ENCODE data around the gene PMM2.

PMM2 gene

GRCh38 chr16:8855051-8855786, 57.6 kb downstream of the PMM2 start:
- Histone ChIP-seq H3K4me2 (ENCODE audit: low read length) (no peak overlapping the region), H3K9ac (ENCODE audit: low read depth, low read length) (no peak overlapping the region), H3K4me1 (ENCODE audit: control insufficient read depth, insufficient read depth, low read length) (peaks cover 13% of the 10 kb centered on the region), H3K36me3 (ENCODE audit: insufficient read depth, low read length) (peaks cover 71% of the 10 kb centered on the region), H3K27me3 (ENCODE audit: control insufficient read depth, insufficient read depth, low read length) (no peaks in the 10 kb centered on the region), H3K4me3 (ENCODE audit: low read length) (no peak overlapping the region), H3K9me3 (replicated peaks; ENCODE audit: low read length) (no peaks in the 10 kb centered on the region)

- Histone ChIP-seq H3K4me2 (ENCODE audit: low read length) (no peak overlapping the region), H3K4me3 (ENCODE audit: low read length) (no peak overlapping the region), H3K9ac (ENCODE audit: low read depth, low read length) (no peak overlapping the region), H3K4me1 (ENCODE audit: control insufficient read depth, insufficient read depth, low read length) (peaks cover 9% of the 10 kb centered on the region), H3K36me3 (ENCODE audit: insufficient read depth, low read length) (peaks cover 65% of the 10 kb centered on the region), H3K27me3 (ENCODE audit: control insufficient read depth, insufficient read depth, low read length) (no peaks in the 10 kb centered on the region), H3K9me3 (replicated peaks; ENCODE audit: low read length) (no peaks in the 10 kb centered on the region)
Observed at GRCh38 chr16:8855972-8856371, 58.3 kb downstream of the PMM2 start.

DNA sequence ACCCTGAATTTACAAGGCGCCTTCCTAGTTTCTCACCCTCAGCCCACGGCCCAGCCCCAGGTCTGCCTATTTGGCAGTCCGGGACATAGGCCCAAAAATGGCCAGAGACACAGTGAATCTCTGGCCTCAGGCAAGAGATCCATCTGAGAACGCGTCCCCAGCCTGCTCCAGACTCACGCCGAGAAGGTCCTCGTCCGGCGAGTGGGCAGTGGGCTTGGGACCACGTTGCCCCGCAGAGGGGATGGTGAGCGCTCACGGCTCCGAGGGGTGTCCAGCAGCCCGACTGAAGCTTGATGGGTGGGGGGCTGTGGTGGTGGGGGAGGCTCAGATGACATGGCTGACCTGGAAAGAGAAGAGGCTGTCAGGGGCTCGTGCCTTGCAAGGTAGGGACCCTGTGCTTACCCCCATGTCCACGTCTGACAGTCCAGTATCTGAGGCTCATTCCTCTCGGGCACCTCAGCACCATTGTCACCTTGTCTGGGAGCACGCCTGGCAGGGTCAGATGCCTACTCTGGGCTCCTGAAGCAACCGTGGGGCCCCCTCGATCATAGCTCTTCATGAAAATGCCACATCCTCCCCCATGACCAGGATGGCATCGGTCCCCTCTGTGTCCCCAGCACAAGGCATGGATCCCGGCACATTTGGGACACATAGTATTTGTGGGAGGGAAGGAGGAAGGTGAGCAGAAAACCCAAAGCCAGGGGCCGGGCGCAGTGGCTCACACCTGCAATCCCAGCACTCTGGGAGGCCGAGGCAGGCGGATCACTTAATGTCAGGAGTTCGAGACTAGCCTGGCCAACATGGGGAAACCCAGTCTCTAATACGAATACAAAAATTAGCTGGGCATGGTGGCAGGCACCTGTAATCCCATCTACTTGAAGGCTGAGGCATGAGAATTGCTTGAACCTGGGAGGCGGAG, 61.6 kb downstream of the PMM2 start:
- peaks cover 19% of the 10 kb centered on the region for H3K4me1 ChIP-seq (ENCODE audit: control insufficient read depth, insufficient read depth, low read length)
- H3K4me2 ChIP-seq (ENCODE audit: low read length): no peak overlapping the region
- no peaks in the 10 kb centered on the region for H3K9me3 ChIP-seq (replicated peaks; ENCODE audit: low read length)
- H3K9ac ChIP-seq (ENCODE audit: low read depth, low read length): no peak overlapping the region
- H3K4me3 ChIP-seq (ENCODE audit: low read length): no peak overlapping the region
- peaks cover 42% of the 10 kb centered on the region for H3K36me3 ChIP-seq (ENCODE audit: insufficient read depth, low read length)
- no peaks in the 10 kb centered on the region for H3K27me3 ChIP-seq (ENCODE audit: control insufficient read depth, insufficient read depth, low read length)

DNA sequence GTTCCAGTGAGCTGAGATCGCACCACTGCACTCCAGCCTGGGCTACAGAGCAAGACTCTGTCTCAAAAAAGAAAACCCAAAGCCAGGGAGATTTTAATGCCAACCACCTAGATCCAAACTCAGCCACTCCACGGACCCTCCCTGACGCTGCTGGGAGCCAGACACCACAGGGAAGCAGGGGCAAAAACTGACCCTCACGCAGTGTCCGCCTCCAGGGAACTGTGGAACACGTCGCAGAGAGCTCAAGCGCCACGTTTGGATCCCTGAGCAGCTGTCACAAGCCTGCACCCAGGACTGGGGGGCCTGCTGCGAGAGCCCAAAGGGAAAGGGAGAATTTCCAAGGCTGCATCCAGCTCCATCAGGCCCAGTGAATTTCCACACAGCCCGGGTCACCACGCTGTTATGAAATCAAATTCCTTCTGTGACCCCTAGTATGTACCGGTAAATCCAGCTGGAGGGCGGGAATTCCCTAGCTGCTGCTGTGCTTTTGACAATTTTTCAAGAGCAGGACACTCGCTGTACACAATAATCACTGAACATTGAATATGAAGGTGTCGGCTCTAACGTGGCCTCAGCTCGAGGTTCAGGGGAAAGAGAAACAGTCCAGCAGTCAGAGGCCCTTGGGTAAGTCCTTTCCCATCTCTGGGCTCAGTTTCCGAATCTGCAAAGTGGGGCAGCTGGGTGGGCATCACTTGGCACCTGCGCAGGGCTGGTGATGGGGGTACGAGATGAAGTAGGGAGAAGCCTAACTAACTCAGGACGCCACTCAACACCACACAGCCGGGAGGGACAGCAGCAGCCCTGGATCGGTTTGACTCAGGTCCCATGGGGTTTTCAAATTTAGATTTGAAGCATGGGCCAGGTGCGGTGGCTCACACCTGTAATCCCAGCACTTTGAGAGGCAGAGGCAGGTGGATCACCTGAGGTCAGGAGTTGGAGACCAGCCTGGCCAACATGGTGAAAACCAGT, 62.6 kb downstream of the PMM2 start:
- H3K9me3 ChIP-seq (replicated peaks; ENCODE audit: low read length): no peaks in the 10 kb centered on the region
- H3K27me3 ChIP-seq (ENCODE audit: control insufficient read depth, insufficient read depth, low read length): no peaks in the 10 kb centered on the region
- H3K9ac ChIP-seq (ENCODE audit: low read depth, low read length): peak overlapping the region; percentile 7
- H3K4me2 ChIP-seq (ENCODE audit: low read length): peak overlapping the region; percentile 31
- H3K4me3 ChIP-seq (ENCODE audit: low read length): no peak overlapping the region
- H3K4me1 ChIP-seq (ENCODE audit: control insufficient read depth, insufficient read depth, low read length): peaks cover 26% of the 10 kb centered on the region
- H3K36me3 ChIP-seq (ENCODE audit: insufficient read depth, low read length): peaks cover 32% of the 10 kb centered on the region

- Histone ChIP-seq H3K4me1 (ENCODE audit: control insufficient read depth, insufficient read depth, low read length) (peaks cover 33% of the 10 kb centered on the region), H3K4me2 (ENCODE audit: low read length) (no peak overlapping the region), H3K27me3 (ENCODE audit: control insufficient read depth, insufficient read depth, low read length) (no peaks in the 10 kb centered on the region), H3K9ac (ENCODE audit: low read depth, low read length) (no peak overlapping the region), H3K9me3 (replicated peaks; ENCODE audit: low read length) (no peaks in the 10 kb centered on the region), H3K4me3 (ENCODE audit: low read length) (no peak overlapping the region), H3K36me3 (ENCODE audit: insufficient read depth, low read length) (peaks cover 17% of the 10 kb centered on the region)
Observed at GRCh38 chr16:8861563-8862308, 64.1 kb downstream of the PMM2 start.

GRCh38 chr16:8862309-8863130, 64.9 kb downstream of the PMM2 start:
- peaks cover 14% of the 10 kb centered on the region for H3K36me3 ChIP-seq (ENCODE audit: insufficient read depth, low read length)
- no peaks in the 10 kb centered on the region for H3K9me3 ChIP-seq (replicated peaks; ENCODE audit: low read length)
- H3K4me1 ChIP-seq (ENCODE audit: control insufficient read depth, insufficient read depth, low read length): peaks cover 33% of the 10 kb centered on the region
- H3K27me3 ChIP-seq (ENCODE audit: control insufficient read depth, insufficient read depth, low read length): no peaks in the 10 kb centered on the region
- no peak overlapping the region for H3K9ac ChIP-seq (ENCODE audit: low read depth, low read length)
- no peak overlapping the region for H3K4me3 ChIP-seq (ENCODE audit: low read length)
- H3K4me2 ChIP-seq (ENCODE audit: low read length): no peak overlapping the region

DNA sequence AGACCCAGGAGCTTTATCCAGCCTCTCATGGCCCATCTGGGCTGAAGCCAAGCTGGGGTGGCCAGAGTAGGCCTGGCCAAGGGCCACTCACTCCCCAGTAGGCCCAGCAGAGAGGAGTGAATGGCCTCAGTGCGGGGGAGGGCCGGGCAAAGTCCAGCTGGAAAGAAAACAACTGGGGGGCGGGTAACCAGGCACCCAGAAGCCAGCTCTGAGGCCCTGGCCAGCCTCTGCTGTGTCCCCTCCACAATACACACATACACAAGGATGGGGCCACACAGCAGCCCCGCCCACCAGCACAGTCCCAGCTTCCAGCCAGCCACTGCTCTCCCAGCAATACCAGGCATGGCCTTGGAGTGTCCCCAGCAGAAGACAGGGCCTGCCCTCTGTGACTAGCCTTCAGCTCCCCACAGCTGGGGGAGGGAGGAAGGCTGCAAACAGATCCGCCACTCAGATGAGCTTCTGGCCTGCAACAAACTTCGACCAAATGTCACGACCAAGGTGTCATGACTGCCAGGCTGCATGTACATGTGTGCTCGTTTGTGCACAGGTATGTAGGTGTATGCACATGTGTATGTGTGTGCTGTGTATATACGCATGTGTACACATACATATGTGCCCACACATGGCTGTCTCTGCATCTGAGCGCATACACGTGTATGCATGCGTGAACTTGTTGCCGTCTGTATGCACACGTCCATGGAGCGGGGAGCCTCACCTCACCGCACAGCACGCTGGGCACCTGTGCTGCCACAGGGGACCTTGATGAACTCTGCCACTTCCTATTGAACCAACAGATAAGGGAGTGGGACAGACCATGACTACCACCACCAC, 66.2 kb downstream of the PMM2 start:
- Histone ChIP-seq H3K36me3 (ENCODE audit: insufficient read depth, low read length) (peaks cover 7% of the 10 kb centered on the region), H3K9me3 (replicated peaks; ENCODE audit: low read length) (no peaks in the 10 kb centered on the region), H3K27me3 (ENCODE audit: control insufficient read depth, insufficient read depth, low read length) (no peaks in the 10 kb centered on the region), H3K9ac (ENCODE audit: low read depth, low read length) (no peak overlapping the region), H3K4me2 (ENCODE audit: low read length) (peak overlapping the region; percentile 26), H3K4me3 (ENCODE audit: low read length) (no peak overlapping the region), H3K4me1 (ENCODE audit: control insufficient read depth, insufficient read depth, low read length) (peaks cover 33% of the 10 kb centered on the region)

- Histone ChIP-seq H3K36me3 (ENCODE audit: insufficient read depth, low read length) (no peaks in the 10 kb centered on the region), H3K9me3 (replicated peaks; ENCODE audit: low read length) (no peaks in the 10 kb centered on the region), H3K4me3 (ENCODE audit: low read length) (no peak overlapping the region), H3K9ac (ENCODE audit: low read depth, low read length) (no peak overlapping the region), H3K4me2 (ENCODE audit: low read length) (no peak overlapping the region), H3K27me3 (ENCODE audit: control insufficient read depth, insufficient read depth, low read length) (no peaks in the 10 kb centered on the region), H3K4me1 (ENCODE audit: control insufficient read depth, insufficient read depth, low read length) (peaks cover 37% of the 10 kb centered on the region)
Observed at GRCh38 chr16:8864480-8865110, 67.0 kb downstream of the PMM2 start.

DNA sequence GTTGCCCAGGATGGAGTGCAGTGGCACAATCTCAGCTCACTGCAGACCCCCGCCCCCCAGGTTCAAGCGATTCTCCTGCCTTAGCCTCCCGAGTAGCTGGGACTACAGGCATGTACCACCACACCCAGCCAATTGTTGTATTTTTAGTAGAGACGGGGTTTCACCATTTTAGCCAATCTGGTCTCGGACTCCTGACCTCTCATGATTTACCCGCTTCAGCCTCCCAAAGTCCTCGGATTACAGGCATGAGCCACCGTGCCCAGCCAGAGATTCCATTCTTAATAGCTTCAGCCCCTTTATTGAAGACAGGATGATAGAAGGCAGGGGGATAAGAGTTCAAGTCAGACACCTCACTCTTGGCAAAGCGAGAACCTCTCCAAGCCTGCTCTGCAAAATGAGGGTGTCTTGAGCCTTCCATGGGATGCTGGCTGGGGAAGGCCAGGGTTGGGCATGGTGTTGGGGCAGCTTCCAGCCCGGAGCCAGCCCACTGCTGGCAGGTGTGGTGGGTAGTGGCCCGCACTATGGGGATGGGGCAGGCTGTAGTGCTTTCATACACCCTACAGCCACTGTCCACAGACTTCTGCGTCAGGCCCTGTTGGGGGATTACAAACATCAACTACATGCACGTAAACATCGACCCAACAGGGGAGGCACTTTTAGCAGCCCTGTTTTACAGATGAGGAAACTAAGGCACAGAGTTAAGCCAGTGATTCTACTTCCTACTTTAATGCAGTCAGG, 67.7 kb downstream of the PMM2 start:
- no peak overlapping the region for H3K9ac ChIP-seq (ENCODE audit: low read depth, low read length)
- H3K9me3 ChIP-seq (replicated peaks; ENCODE audit: low read length): no peaks in the 10 kb centered on the region
- no peaks in the 10 kb centered on the region for H3K27me3 ChIP-seq (ENCODE audit: control insufficient read depth, insufficient read depth, low read length)
- peak overlapping the region; percentile 1 for H3K4me2 ChIP-seq (ENCODE audit: low read length)
- no peaks in the 10 kb centered on the region for H3K36me3 ChIP-seq (ENCODE audit: insufficient read depth, low read length)
- no peak overlapping the region for H3K4me3 ChIP-seq (ENCODE audit: low read length)
- peaks cover 33% of the 10 kb centered on the region for H3K4me1 ChIP-seq (ENCODE audit: control insufficient read depth, insufficient read depth, low read length)
